ENCODE measurements around the gene ABHD17B. TPM values are rescaled to one million over a fixed set of nuclear protein-coding genes. Genes with fewer than 3 reads are reported as not detected.

ABHD17B gene
- total RNA-seq, 3 donors from 2014 or later: 13.6 to 26.3 (median 23.3) TPM

DNA sequence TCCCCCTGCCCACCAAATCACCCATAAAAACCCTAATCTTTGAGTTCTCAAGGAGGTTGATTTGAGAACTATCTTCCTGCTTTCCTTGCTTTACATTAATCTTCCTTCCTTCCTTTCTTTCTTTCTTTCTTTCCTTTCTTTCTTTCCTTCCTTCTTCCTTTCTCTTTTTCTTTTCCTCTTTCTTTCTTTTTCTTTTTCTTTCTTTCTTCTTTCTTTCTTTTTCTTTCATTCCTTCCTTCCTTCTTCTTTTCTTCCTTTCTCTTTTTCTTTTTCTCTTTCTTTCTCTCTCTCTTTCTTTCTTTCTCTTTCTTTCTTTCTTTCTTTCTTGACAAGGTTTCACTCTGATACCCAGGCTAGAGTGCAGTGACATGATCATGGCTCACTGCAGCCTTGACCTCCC, 75.4 kb downstream of the ABHD17B start:
- Histone ChIP-seq H3K36me3 (no peaks in the 10 kb centered on the region), H3K27ac (no peak overlapping the region), H3K9me3 (peaks cover 0 to 4% of the 10 kb centered on the region in 2 donors), H3K27me3 (no peaks in the 10 kb centered on the region), H3K4me1 (no peaks in the 10 kb centered on the region), H3K4me3 (no peak overlapping the region)
- DNase-seq (ENCODE audit: low spot score in 2 of 2): no peak
- no peak for TF ChIP-seq POLR2A (IDR thresholded peaks at IDR 0.05)
- no peak for TF ChIP-seq POLR2AphosphoS5 (IDR thresholded peaks at IDR 0.05)
- TF ChIP-seq, protein P1, sequence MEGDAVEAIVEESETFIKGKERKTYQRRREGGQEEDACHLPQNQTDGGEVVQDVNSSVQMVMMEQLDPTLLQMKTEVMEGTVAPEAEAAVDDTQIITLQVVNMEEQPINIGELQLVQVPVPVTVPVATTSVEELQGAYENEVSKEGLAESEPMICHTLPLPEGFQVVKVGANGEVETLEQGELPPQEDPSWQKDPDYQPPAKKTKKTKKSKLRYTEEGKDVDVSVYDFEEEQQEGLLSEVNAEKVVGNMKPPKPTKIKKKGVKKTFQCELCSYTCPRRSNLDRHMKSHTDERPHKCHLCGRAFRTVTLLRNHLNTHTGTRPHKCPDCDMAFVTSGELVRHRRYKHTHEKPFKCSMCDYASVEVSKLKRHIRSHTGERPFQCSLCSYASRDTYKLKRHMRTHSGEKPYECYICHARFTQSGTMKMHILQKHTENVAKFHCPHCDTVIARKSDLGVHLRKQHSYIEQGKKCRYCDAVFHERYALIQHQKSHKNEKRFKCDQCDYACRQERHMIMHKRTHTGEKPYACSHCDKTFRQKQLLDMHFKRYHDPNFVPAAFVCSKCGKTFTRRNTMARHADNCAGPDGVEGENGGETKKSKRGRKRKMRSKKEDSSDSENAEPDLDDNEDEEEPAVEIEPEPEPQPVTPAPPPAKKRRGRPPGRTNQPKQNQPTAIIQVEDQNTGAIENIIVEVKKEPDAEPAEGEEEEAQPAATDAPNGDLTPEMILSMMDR (IDR thresholded peaks at IDR 0.05): no peak
- intact Hi-C loops (cut with DNase I; ENCODE audit: low total_unique reads): no loop called here

DNA sequence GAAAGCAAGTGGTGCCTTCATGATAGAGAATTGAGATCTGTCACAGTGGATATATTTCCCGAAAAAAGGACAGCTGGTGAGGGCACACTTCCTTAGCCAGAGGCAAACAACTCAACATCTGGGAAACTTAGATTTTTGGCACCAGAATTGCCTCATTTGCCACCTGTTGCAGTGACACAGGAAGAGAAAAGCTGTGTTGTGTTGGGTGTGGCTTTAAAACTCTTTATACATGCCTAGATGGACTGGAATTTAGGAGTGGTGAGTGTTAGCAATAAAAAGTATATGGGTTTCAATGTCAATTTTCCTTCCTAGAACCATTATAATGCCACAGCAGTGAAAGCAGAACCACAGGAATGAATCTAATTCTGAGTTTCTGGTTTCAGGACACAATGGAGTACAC, 80.1 kb downstream of the ABHD17B start:
- no peaks in the 10 kb centered on the region for H3K36me3 ChIP-seq
- no peaks in the 10 kb centered on the region for H3K27me3 ChIP-seq
- peaks cover 0 to 4% of the 10 kb centered on the region in 2 donors for H3K9me3 ChIP-seq
- intact Hi-C loops (cut with DNase I; ENCODE audit: low total_unique reads): no loop called here
- no peaks in the 10 kb centered on the region for H3K4me1 ChIP-seq
- DNase-seq (ENCODE audit: low spot score in 2 of 2): no peak
- no peak overlapping the region for H3K27ac ChIP-seq
- TF ChIP-seq, protein P1 (IDR thresholded peaks at IDR 0.05): no peak
- TF ChIP-seq POLR2A (IDR thresholded peaks at IDR 0.05): no peak
- no peak for TF ChIP-seq POLR2AphosphoS5 (IDR thresholded peaks at IDR 0.05)
- no peak overlapping the region for H3K4me3 ChIP-seq

DNA sequence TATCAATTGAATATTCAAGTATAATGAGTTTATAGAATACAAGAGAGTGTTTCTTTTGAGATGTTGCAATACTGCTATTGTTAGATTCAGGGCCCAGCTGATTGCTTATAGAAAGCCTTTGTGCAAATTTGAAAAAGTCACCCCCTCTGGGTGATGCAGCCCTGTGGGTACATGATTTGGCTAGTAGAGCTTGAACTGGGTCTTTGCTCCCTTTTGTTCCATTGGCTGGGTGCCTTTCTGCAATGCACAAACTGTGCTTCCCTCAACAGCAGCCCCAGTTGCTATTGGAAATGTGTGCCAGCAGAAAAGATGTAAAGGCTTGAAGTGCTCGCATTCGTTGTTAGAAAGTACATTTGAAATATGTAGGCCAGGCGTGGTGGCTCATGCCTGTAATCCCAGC, 80.8 kb downstream of the ABHD17B start:
- intact Hi-C loops (cut with DNase I; ENCODE audit: low total_unique reads): no loop called here
- TF ChIP-seq POLR2AphosphoS5 (IDR thresholded peaks at IDR 0.05) (no peak), POLR2A (IDR thresholded peaks at IDR 0.05) (no peak)
- TF ChIP-seq, protein P1 (IDR thresholded peaks at IDR 0.05): no peak
- DNase-seq (ENCODE audit: low spot score in 2 of 2): no peak
- Histone ChIP-seq H3K27me3 (no peaks in the 10 kb centered on the region), H3K9me3 (peaks cover 0 to 4% of the 10 kb centered on the region in 2 donors), H3K4me1 (no peaks in the 10 kb centered on the region), H3K36me3 (no peaks in the 10 kb centered on the region), H3K4me3 (no peak overlapping the region), H3K27ac (no peak overlapping the region)

DNA sequence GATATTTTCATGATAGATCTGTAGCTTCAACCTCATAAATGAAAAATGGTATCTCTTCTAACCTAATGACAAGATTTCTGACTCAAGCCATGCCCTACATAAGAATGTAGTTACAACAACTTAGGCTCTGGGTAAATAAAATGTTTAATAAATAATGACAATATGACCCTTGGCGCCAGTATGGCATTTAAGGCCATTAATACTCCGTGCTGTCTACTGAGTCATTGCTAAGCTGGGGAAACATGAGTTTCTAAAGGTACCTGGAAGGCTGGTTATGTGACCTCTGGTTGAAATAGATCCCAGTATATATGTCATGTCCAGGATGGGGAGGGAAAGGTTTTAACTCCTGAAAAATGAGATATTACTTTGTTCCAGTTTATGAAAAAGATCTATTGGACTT, 84.7 kb downstream of the ABHD17B start:
- no peak for DNase-seq (ENCODE audit: low spot score in 2 of 2)
- intact Hi-C loops (cut with DNase I; ENCODE audit: low total_unique reads): no loop called here
- no peak for TF ChIP-seq POLR2AphosphoS5 (IDR thresholded peaks at IDR 0.05)
- TF ChIP-seq, protein P1 (IDR thresholded peaks at IDR 0.05): no peak
- no peak for TF ChIP-seq POLR2A (IDR thresholded peaks at IDR 0.05)
- Histone ChIP-seq H3K36me3 (no peaks in the 10 kb centered on the region), H3K27ac (no peak overlapping the region), H3K4me3 (no peak overlapping the region), H3K27me3 (no peaks in the 10 kb centered on the region), H3K4me1 (no peaks in the 10 kb centered on the region), H3K9me3 (no peaks in the 10 kb centered on the region)

DNA sequence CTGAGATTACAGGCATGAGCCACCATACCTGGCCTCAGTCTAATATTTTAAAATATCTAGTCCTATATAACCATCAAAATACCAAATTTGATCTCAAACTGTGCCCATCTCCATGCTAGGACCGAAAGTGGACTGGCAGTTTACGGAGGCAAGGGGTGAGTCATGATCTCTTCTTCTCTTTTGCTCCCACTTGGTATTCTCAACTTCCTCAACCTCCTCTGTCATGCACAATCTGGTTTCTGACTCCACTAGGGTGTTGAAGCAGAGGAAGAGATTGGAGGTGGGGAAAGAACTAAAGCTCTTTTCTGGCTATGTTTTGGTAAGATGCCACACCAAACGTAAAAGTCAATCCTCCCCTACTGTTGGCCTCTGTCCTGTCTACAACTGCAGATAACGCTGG, 86.7 kb downstream of the ABHD17B start:
- intact Hi-C loops (cut with DNase I; ENCODE audit: low total_unique reads): no loop called here
- Histone ChIP-seq H3K4me3 (no peak overlapping the region), H3K27ac (no peak overlapping the region), H3K9me3 (no peaks in the 10 kb centered on the region), H3K4me1 (no peaks in the 10 kb centered on the region), H3K36me3 (no peaks in the 10 kb centered on the region), H3K27me3 (no peaks in the 10 kb centered on the region)
- DNase-seq (ENCODE audit: low spot score in 2 of 2): no peak
- no peak for TF ChIP-seq POLR2AphosphoS5 (IDR thresholded peaks at IDR 0.05)
- no peak for TF ChIP-seq POLR2A (IDR thresholded peaks at IDR 0.05)
- TF ChIP-seq, protein P1 (IDR thresholded peaks at IDR 0.05): no peak

Measured in breast epithelium (tissue), 4 donors.